H1 (cell line): ENCODE measurements around the gene SOBP. TPM values are rescaled to one million over a fixed set of nuclear protein-coding genes. Genes with fewer than 3 reads are reported as not detected.

ENCODE experiments used
- CTCF ChIA-PET: fragments of 300-600 bp; sonication (Branson Sonifier 250); formaldehyde crosslinking; loops from one replicate; lab custom pipeline; 2021; ENCODE audit not compliant: partially characterized antibody; lab: Charles Lee
- POLR2A ChIA-PET: fragments of 300-600 bp; sonication (Branson Sonifier 250); formaldehyde crosslinking; loops from one replicate; lab custom pipeline; 2021; ENCODE audit warnings: inconsistent platforms; ENCODE audit not compliant: partially characterized antibody; lab: Charles Lee
- DNase-seq, 2 experiments: peaks; one replicate each; pipeline versions ENCODE4 v3.0.0 to v3.0.0-alpha.2; 2010 to 2022; ENCODE audit warnings: low spot score in 2 of 2, low read depth in 1 of 2, mixed read lengths in 1 of 2
- FAIRE-seq: peaks from 2 replicates; lab custom pipeline; 2011; peaks lifted over from hg19 to GRCh38; lab: Jason Lieb, UNC
- H2AFZ ChIP-seq: 2 replicates; pipeline ENCODE4 v1.8.1; 2012; ENCODE audit warnings: low read length, inconsistent platforms
- H2AK5ac ChIP-seq: 2 replicates; pipeline ENCODE4 v1.6.1; 2013; ENCODE audit warnings: low read depth, low read length
- H2BK120ac ChIP-seq: replicated peaks from 2 replicates; pipeline ENCODE3; 2013; ENCODE audit warnings: low read depth, low read length, inconsistent platforms
- H2BK12ac ChIP-seq: 2 replicates; pipeline ENCODE4 v1.6.1; 2013; ENCODE audit warnings: low read depth, low read length
- H2BK15ac ChIP-seq: 2 replicates; pipeline ENCODE4 v1.6.1; 2013; ENCODE audit warnings: low read length
- H2BK20ac ChIP-seq: 2 replicates; pipeline ENCODE4 v1.6.1; 2013; ENCODE audit warnings: low read length
- H2BK5ac ChIP-seq: 2 replicates; pipeline ENCODE4 v1.6.1; 2013; ENCODE audit warnings: low read depth, low read length
- H3K14ac ChIP-seq: 2 replicates; pipeline ENCODE4 v1.6.1; 2013; ENCODE audit warnings: inconsistent platforms; ENCODE audit not compliant: insufficient read length
- H3K18ac ChIP-seq: 2 replicates; pipeline ENCODE4 v1.6.1; 2013; ENCODE audit warnings: low read length; ENCODE audit errors: extremely low read depth
- H3K23ac ChIP-seq: 2 replicates; pipeline ENCODE4 v1.6.1; 2013; ENCODE audit warnings: inconsistent platforms; ENCODE audit not compliant: insufficient read length
- H3K23me2 ChIP-seq: 2 replicates; pipeline ENCODE4 v1.6.1; 2013; ENCODE audit warnings: low read depth, low read length
- H3K27ac ChIP-seq: 2 replicates; pipeline ENCODE4 v1.6.1; 2011; ENCODE audit warnings: low read depth, low read length, inconsistent platforms
- H3K27me3 ChIP-seq, 4 experiments: replicated peaks in 1 of 4; 1 replicate in 1 of 4; 2 replicates in 3 of 4; pipeline versions ENCODE4 v1.6.1 to v1.8.1; 2011 to 2013; ENCODE audit warnings: low read length in 3 of 4, mild to moderate bottlenecking in 3 of 4, inconsistent platforms in 2 of 4, mixed read lengths in 2 of 4, moderate library complexity in 1 of 4; ENCODE audit not compliant: control insufficient read depth in 3 of 4, insufficient read depth in 3 of 4; ENCODE audit errors: extremely low read depth in 1 of 4
- H3K36me3 ChIP-seq, 4 experiments: 2 replicates each; pipeline versions ENCODE4 v1.6.1 to v1.8.1; 2011 to 2013; ENCODE audit warnings: mild to moderate bottlenecking in 4 of 4, low read length in 3 of 4, moderate library complexity in 2 of 4, control low read depth in 1 of 4, inconsistent platforms in 1 of 4; ENCODE audit not compliant: insufficient read depth in 4 of 4, control insufficient read depth in 2 of 4
- H3K4ac ChIP-seq: replicated peaks from 2 replicates; pipeline ENCODE3; 2013; ENCODE audit warnings: low read length, low read depth, mixed read lengths, inconsistent platforms; ENCODE audit not compliant: insufficient read length
- H3K4me1 ChIP-seq, 4 experiments: replicated peaks in 1 of 4; 1 replicate in 1 of 4; 2 replicates in 3 of 4; pipeline versions ENCODE4 v1.6.1 to v1.8.1; 2011 to 2013; ENCODE audit warnings: low read length in 3 of 4, inconsistent platforms in 2 of 4, mixed read lengths in 1 of 4; ENCODE audit not compliant: insufficient read depth in 4 of 4, control insufficient read depth in 3 of 4
- H3K4me2 ChIP-seq, 2 experiments: 2 replicates each; pipeline versions ENCODE4 v1.6.1 to v1.8.1; 2011 to 2013; ENCODE audit warnings: low read depth in 2 of 2, low read length in 2 of 2, control low read depth in 1 of 2, inconsistent platforms in 1 of 2, mild to moderate bottlenecking in 1 of 2; ENCODE audit not compliant: insufficient read depth in 1 of 2
- H3K4me3 ChIP-seq, 4 experiments: fragments of 200-600, 300-600 bp in 1 of 4; sonication (generic), shearing (Covaris generic), sonication (Bioruptor Twin) in 1 of 4; 2 replicates each; pipeline versions ENCODE4 v1.5.1 to v1.8.1; 2011 to 2016; ENCODE audit warnings: low read length in 4 of 4, low read depth in 3 of 4, control low read depth in 2 of 4, inconsistent platforms in 2 of 4, mild to moderate bottlenecking in 2 of 4, mixed read lengths in 1 of 4, moderate library complexity in 1 of 4; ENCODE audit not compliant: insufficient read depth in 2 of 4; ENCODE audit errors: extremely low read depth in 1 of 4
- H3K56ac ChIP-seq: replicated peaks from 2 replicates; pipeline ENCODE3; 2013; ENCODE audit warnings: low read depth, mild to moderate bottlenecking, mixed read lengths, low read length, inconsistent platforms; ENCODE audit not compliant: insufficient read length
- H3K79me1 ChIP-seq: 2 replicates; pipeline ENCODE4 v1.6.1; 2013; ENCODE audit warnings: low read depth, low read length, control low read depth
- H3K79me2 ChIP-seq, 2 experiments: 2 replicates each; pipeline versions ENCODE4 v1.6.1 to v1.8.1; 2012 to 2013; ENCODE audit warnings: low read length in 2 of 2, mild to moderate bottlenecking in 2 of 2, inconsistent platforms in 1 of 2; ENCODE audit not compliant: insufficient read depth in 2 of 2, control insufficient read depth in 1 of 2
- H3K9ac ChIP-seq, 4 experiments: replicated peaks in 1 of 4; 1 replicate in 1 of 4; 2 replicates in 3 of 4; pipeline versions ENCODE4 v1.6.1 to v1.8.1; 2011 to 2013; ENCODE audit warnings: low read depth in 3 of 4, low read length in 3 of 4, control low read depth in 2 of 4, mild to moderate bottlenecking in 2 of 4, moderate library complexity in 2 of 4, inconsistent platforms in 1 of 4; ENCODE audit errors: extremely low read depth in 1 of 4
- H3K9me3 ChIP-seq, 2 experiments: 2 replicates each; pipeline versions ENCODE4 v1.6.1 to v1.8.1; 2012 to 2013; ENCODE audit warnings: mild to moderate bottlenecking in 2 of 2, moderate library complexity in 2 of 2, control low read depth in 1 of 2, inconsistent platforms in 1 of 2, low read depth in 1 of 2, low read length in 1 of 2, mixed read lengths in 1 of 2; ENCODE audit not compliant: insufficient read depth in 2 of 2
- H4K20me1 ChIP-seq, 2 experiments: replicated peaks in 1 of 2; 2 replicates each; pipeline versions ENCODE3 to v1.8.1; 2011 to 2013; ENCODE audit warnings: inconsistent platforms in 2 of 2, low read length in 2 of 2, mild to moderate bottlenecking in 1 of 2; ENCODE audit not compliant: insufficient read depth in 2 of 2, control insufficient read depth in 1 of 2
- H4K5ac ChIP-seq: 2 replicates; pipeline ENCODE4 v1.6.1; 2013; ENCODE audit warnings: low read length, low read depth, mixed read lengths, inconsistent platforms; ENCODE audit not compliant: insufficient read length
- H4K8ac ChIP-seq: 2 replicates; pipeline ENCODE4 v1.8.0; 2013; ENCODE audit warnings: mild to moderate bottlenecking, moderate library complexity, low read length, inconsistent platforms; ENCODE audit not compliant: insufficient read depth; ENCODE audit errors: extremely low read depth
- H4K91ac ChIP-seq: replicated peaks from 2 replicates; pipeline ENCODE3; 2013; ENCODE audit warnings: low read length, mixed read lengths, inconsistent platforms; ENCODE audit not compliant: insufficient read length
- ATF2 ChIP-seq: IDR thresholded peaks from 2 replicates; pipeline ENCODE4 v1.6.1; 2012; ENCODE audit warnings: low read length, inconsistent platforms
- GABPA ChIP-seq: IDR thresholded peaks from 2 replicates; pipeline ENCODE4 v1.6.1; 2011; ENCODE audit warnings: mild to moderate bottlenecking, low read length, moderate library complexity, borderline replicate concordance; ENCODE audit not compliant: insufficient read depth
- HDAC2 ChIP-seq, 2 experiments: fragments of 300-600 bp in 1 of 2; sonication (generic) in 1 of 2; IDR thresholded peaks; 2 replicates each; pipeline ENCODE4 v1.6.1; 2011 to 2012; ENCODE audit warnings: low read depth in 2 of 2, low read length in 2 of 2, mild to moderate bottlenecking in 2 of 2, moderate library complexity in 2 of 2, borderline replicate concordance in 1 of 2, inconsistent platforms in 1 of 2
- MAX ChIP-seq: IDR thresholded peaks from 2 replicates; pipeline ENCODE4 v1.6.1; 2012; ENCODE audit warnings: inconsistent platforms
- WGBS, 2 experiments: shearing (Covaris generic) in 1 of 2; methylation state at CpG; one replicate each; pipeline versions ENCODE4 v1.1.6 to v1.1.7; 2013 to 2015; ENCODE audit warnings: low lambda C conversion rate in 2 of 2, mixed read lengths in 2 of 2, inconsistent platforms in 1 of 2, low coverage in 1 of 2, missing lambda C conversion rate in 1 of 2; ENCODE audit not compliant: insufficient replicate concordance in 2 of 2, insufficient coverage in 1 of 2, insufficient read length in 1 of 2; ENCODE audit errors: extremely low coverage in 1 of 2, missing lambda C conversion rate in 1 of 2; 5-methylcytosine and 5-hydroxymethylcytosine counted together
- long read RNA-seq, 2 experiments: library from RNA in 1 of 2; library from capped mRNA in 1 of 2; stranded (forward); transcript quantifications; one replicate each; pipeline ENCODE4 v2.0.0, GENCODE V29; 2021; ENCODE audit warnings: inconsistent platforms in 1 of 2
- polyA minus RNA-seq, 3 experiments: library from RNA; depleted of rRNA, polyadenylated mRNA; stranded (reverse); fragments of >200 nt; gene quantifications; 1 replicate in 2 of 3; 2 replicates in 1 of 3; pipeline ENCODE4 v1.2.3, GENCODE V29; 2011
- polyA plus RNA-seq, 7 experiments: library from polyadenylated mRNA; depleted of rRNA in 3 of 7; stranded (reverse) in 5 of 7; unstranded in 2 of 7; fragments of >200 nt in 5 of 7; fragments of 200-250 nt in 2 of 7; gene quantifications; 1 replicate in 5 of 7; 2 replicates in 1 of 7; 4 replicates in 1 of 7; pipeline versions ENCODE4 v1.2.1 to v1.2.3, GENCODE V29; 2011 to 2013; ENCODE audit warnings: missing spikeins in 2 of 7, mixed read lengths in 2 of 7
- total RNA-seq: library from RNA; stranded (reverse); fragmentation: NEBNext Ultra II Directional; extraction: Animal tissue kit (Norgen Biotek cat#: 25700); gene quantifications from 2 replicates; pipeline ENCODE4 v1.2.1, GENCODE V29; 2021

SOBP gene
- total RNA-seq (6.2 and 7.4 TPM in 2 replicates), polyA plus RNA-seq (2011; rRNA removed) (0.45 and 0.55 TPM in 2 replicates), polyA minus RNA-seq (2011; rRNA and poly(A)+ RNA removed) (1.2 and 2.4 TPM in 2 replicates)
- polyA plus RNA-seq (2011; cell fraction: cytosol; rRNA removed), result 0.56 TPM
- polyA plus RNA-seq (2011; cell fraction: nucleus; rRNA removed), result 1.4 TPM
- polyA plus RNA-seq (2012, experiment 1 of 2), result 2.3 to 2.9 TPM (median 2.7 TPM) in 4 replicates
- 2.0 TPM for polyA plus RNA-seq (2012, experiment 2 of 2)
- 2.7 TPM for polyA plus RNA-seq (2013, experiment 1 of 2)
- 2.5 TPM for polyA plus RNA-seq (2013, experiment 2 of 2)
- polyA minus RNA-seq (2011; cell fraction: cytosol; rRNA and poly(A)+ RNA removed), result 4.0 TPM
- polyA minus RNA-seq (2011; cell fraction: nucleus; rRNA and poly(A)+ RNA removed), result 7.0 TPM
- long read RNA-seq, experiment 1, partial matches to known transcripts, result 3 of 6 reads
- long read RNA-seq, experiment 1, other reads (novel, unspliced or antisense), result 3 of 6 reads
- long read RNA-seq, experiment 2, result 0 reads

GRCh38 chr6:107489636-107490565 is at the start of gene SOBP:
Gene SOBP, plus strand, starts transcription at chr6:107490117. Its CDS starts 500 bp downstream, at chr6:107490617.
- Histone ChIP-seq H2AK5ac (no peak within 1 kb of the TSS), H4K5ac (no peak within 1 kb of the TSS), H3K79me2 (no peaks in the 10 kb centered on the region), H3K23ac (no peak within 1 kb of the TSS), H3K27ac (no peak within 1 kb of the TSS), H3K4me3 (peak within 1 kb of the TSS; percentile 63 to 91 (median 86)), H3K79me1 (no peaks in the 10 kb centered on the region; the same call in 1 of the 2 replicates), H3K18ac (peak within 1 kb of the TSS; percentile 73; the same call in 1 of the 2 replicates), H3K14ac (no peak within 1 kb of the TSS), H2BK15ac (no peak within 1 kb of the TSS; the same call in 1 of the 2 replicates), H3K23me2 (peaks cover 26% of the 10 kb centered on the region), H3K36me3 (no peaks in the 10 kb centered on the region), H2AFZ (peak within 1 kb of the TSS; percentile 61; the same call in 1 of the 2 replicates), H2BK120ac (no peak within 1 kb of the TSS), H3K56ac (no peak within 1 kb of the TSS), H4K91ac (peak within 1 kb of the TSS; percentile 3), H3K9ac (peak within 1 kb of the TSS in 2 of 4 experiments; percentile 54 to 55; a peak in 3 of 7 replicates), H3K9me3 (no peaks in the 10 kb centered on the region), H2BK12ac (no peak within 1 kb of the TSS), H3K27me3 (peaks cover 10 to 43% (median 27%) of the 10 kb centered on the region in 4 experiments), H3K4me1 (peaks cover 0 to 14% (median 10%) of the 10 kb centered on the region in 4 experiments; a peak in 6 of 7 replicates), H4K20me1 (peaks cover 0 to 2% of the 10 kb centered on the region in 2 experiments), H3K4me2 (peak within 1 kb of the TSS; percentile 97 to 99), H2BK20ac (no peak within 1 kb of the TSS), H4K8ac (peak within 1 kb of the TSS; percentile 52), H2BK5ac (no peak within 1 kb of the TSS; the same call in 1 of the 2 replicates), H3K4ac (no peak within 1 kb of the TSS)
- no peak for FAIRE-seq
- CTCF ChIA-PET, result interaction anchor here (1.2 to 2.2 kb wide), 5 partner anchors 31 to 166 kb away, joined by 3 to 10 read pairs (median 4); partner anchors contain the start of gene PDSS2
- 1% methylated on average over 64 of the region's 130 CpGs; no CpG with 5 or more reads in 1 of the 2 experiments for WGBS, 2 experiments
- peak in 1 of 2 experiments; percentile 73 for DNase-seq
- POLR2A ChIA-PET, result interaction anchor here (0.7 to 5.4 kb wide), 4 partner anchors 9 to 165 kb away, joined by 3 to 26 read pairs (median 3); partner anchors contain the start of gene PDSS2
- TF ChIP-seq HDAC2 (IDR thresholded peaks at IDR 0.05; ENCODE audit: borderline replicate concordance in 1 of 2, low read depth in 2 of 2, low read length in 2 of 2), result no peak; a peak in 1 of 4 replicates
- TF ChIP-seq MAX, result 0 out of 2 replicates have a peak, but pooled peaks have one; percentile 5
- no peak for TF ChIP-seq ATF2
- no peak for TF ChIP-seq GABPA
